Loucy (cell line): ENCODE data around the gene MBD3L4.
"Not testable (repeated sequence)": the region's sequence is repeated elsewhere in the genome, so short reads cannot be mapped to it uniquely, and the experiment has no call there.

ENCODE experiments used
- CTCF ChIP-seq: fragments of 200-600 bp; sonication (generic); conservative IDR thresholded peaks from 2 replicates; pipeline ENCODE4 v1.5.1; 2014; ENCODE audit warnings: mild to moderate bottlenecking, antibody characterized with exemption, low read length
- EZH2phosphoT487 ChIP-seq: fragments of 200-600 bp; IDR thresholded peaks from 2 replicates; pipeline ENCODE4 v1.6.1; 2018; ENCODE audit warnings: antibody characterized with exemption, mild to moderate bottlenecking, moderate library complexity, borderline replicate concordance

- not testable (repeated sequence) for TF ChIP-seq CTCF, EZH2phosphoT487
These were observed 1.6 kb upstream of the MBD3L4 start for GRCh38 chr19:7041563-7041962.
